ENCODE results near the gene P2RY12. TPM values are rescaled to one million over a fixed set of nuclear protein-coding genes. Genes with fewer than 3 reads are reported as not detected.

The P2RY12 gene
- polyA plus RNA-seq, 1 donor from 2014 or later: not detected

DNA sequence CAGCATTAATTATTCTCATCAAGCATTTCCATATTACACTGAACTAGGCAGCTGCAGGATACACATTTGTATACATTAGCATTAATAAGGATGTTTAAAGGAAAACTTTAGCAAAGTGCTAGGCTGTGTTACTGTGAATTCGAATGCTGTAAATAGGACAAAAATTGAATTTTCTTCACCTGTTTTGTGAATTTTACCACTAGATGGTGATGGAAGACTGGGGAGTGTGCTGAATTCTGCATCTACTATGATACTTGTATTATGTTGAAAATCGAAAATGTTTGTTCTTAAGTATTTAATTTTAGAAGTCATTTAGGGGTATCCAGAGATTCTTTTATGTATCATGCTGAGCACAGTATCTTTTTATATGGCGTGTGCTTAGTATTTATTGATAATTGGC, 93.9 kb downstream of the P2RY12 start:
- H3K9me2 ChIP-seq (ENCODE audit: insufficient read depth, low read length): no peaks in the 10 kb centered on the region
- H3K79me2 ChIP-seq (replicated peaks; ENCODE audit: insufficient read depth, low read length): no peaks in the 10 kb centered on the region
- TF ChIP-seq TAF1 (IDR thresholded peaks at IDR 0.05; ENCODE audit: low read depth) (no peak), SMC3 (conservative IDR thresholded peaks at IDR 0.05; ENCODE audit: poor library complexity) (peak; percentile 42), RAD21 (conservative IDR thresholded peaks at IDR 0.05) (peak; percentile 54)
- TF ChIP-seq, protein P1, sequence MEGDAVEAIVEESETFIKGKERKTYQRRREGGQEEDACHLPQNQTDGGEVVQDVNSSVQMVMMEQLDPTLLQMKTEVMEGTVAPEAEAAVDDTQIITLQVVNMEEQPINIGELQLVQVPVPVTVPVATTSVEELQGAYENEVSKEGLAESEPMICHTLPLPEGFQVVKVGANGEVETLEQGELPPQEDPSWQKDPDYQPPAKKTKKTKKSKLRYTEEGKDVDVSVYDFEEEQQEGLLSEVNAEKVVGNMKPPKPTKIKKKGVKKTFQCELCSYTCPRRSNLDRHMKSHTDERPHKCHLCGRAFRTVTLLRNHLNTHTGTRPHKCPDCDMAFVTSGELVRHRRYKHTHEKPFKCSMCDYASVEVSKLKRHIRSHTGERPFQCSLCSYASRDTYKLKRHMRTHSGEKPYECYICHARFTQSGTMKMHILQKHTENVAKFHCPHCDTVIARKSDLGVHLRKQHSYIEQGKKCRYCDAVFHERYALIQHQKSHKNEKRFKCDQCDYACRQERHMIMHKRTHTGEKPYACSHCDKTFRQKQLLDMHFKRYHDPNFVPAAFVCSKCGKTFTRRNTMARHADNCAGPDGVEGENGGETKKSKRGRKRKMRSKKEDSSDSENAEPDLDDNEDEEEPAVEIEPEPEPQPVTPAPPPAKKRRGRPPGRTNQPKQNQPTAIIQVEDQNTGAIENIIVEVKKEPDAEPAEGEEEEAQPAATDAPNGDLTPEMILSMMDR (IDR thresholded peaks at IDR 0.05; ENCODE audit: poor library complexity, severe bottlenecking): peak; percentile 43
- no peaks in the 10 kb centered on the region for H3K27me3 ChIP-seq (ENCODE audit: insufficient read depth, low read depth, low read length)
- no peak overlapping the region for H3K4me3 ChIP-seq (ENCODE audit: low read length)
- no peak overlapping the region for H3K9ac ChIP-seq (ENCODE audit: low read length)
- no peaks in the 10 kb centered on the region for H3K9me3 ChIP-seq (ENCODE audit: low read length)
- H3K36me3 ChIP-seq (ENCODE audit: insufficient read depth, low read length): no peaks in the 10 kb centered on the region
- H3K4me2 ChIP-seq (ENCODE audit: low read length): no peak overlapping the region
- H3K27ac ChIP-seq (ENCODE audit: low read length): no peak overlapping the region
- H3F3A ChIP-seq (ENCODE audit: insufficient read depth, low read length, poor library complexity, severe bottlenecking): no peaks in the 10 kb centered on the region
- no peaks in the 10 kb centered on the region for H4K20me1 ChIP-seq (ENCODE audit: insufficient read depth)
- H2AFZ ChIP-seq (ENCODE audit: low read depth, low read length): no peak overlapping the region

DNA sequence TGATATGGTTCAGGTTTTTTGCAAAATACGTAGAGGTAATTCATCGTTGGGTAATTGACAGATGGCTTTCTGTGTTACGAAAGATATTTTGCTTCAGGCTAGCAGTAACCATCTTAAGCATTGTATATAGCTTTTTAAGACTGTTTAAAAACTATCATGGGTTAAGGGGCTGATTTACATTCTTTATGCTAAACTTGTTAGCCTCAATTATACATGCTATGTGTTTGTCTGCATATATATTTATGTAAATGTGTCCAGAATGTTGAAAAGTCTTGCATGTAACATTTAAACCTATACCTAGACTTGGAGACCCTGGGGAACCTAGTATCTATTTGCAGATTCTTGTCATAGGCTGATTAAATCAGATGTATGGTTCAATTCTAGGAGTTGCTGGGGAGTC, 95.1 kb downstream of the P2RY12 start:
- no peak overlapping the region for H3K9ac ChIP-seq (ENCODE audit: low read length)
- H3K27me3 ChIP-seq (ENCODE audit: insufficient read depth, low read depth, low read length): no peaks in the 10 kb centered on the region
- no peaks in the 10 kb centered on the region for H3K9me3 ChIP-seq (ENCODE audit: low read length)
- no peak for TF ChIP-seq TAF1 (IDR thresholded peaks at IDR 0.05; ENCODE audit: low read depth)
- no peak for TF ChIP-seq POLR2AphosphoS5 (IDR thresholded peaks at IDR 0.05)
- TF ChIP-seq, protein P1 (IDR thresholded peaks at IDR 0.05; ENCODE audit: poor library complexity, severe bottlenecking): no peak
- TF ChIP-seq, protein P2, sequence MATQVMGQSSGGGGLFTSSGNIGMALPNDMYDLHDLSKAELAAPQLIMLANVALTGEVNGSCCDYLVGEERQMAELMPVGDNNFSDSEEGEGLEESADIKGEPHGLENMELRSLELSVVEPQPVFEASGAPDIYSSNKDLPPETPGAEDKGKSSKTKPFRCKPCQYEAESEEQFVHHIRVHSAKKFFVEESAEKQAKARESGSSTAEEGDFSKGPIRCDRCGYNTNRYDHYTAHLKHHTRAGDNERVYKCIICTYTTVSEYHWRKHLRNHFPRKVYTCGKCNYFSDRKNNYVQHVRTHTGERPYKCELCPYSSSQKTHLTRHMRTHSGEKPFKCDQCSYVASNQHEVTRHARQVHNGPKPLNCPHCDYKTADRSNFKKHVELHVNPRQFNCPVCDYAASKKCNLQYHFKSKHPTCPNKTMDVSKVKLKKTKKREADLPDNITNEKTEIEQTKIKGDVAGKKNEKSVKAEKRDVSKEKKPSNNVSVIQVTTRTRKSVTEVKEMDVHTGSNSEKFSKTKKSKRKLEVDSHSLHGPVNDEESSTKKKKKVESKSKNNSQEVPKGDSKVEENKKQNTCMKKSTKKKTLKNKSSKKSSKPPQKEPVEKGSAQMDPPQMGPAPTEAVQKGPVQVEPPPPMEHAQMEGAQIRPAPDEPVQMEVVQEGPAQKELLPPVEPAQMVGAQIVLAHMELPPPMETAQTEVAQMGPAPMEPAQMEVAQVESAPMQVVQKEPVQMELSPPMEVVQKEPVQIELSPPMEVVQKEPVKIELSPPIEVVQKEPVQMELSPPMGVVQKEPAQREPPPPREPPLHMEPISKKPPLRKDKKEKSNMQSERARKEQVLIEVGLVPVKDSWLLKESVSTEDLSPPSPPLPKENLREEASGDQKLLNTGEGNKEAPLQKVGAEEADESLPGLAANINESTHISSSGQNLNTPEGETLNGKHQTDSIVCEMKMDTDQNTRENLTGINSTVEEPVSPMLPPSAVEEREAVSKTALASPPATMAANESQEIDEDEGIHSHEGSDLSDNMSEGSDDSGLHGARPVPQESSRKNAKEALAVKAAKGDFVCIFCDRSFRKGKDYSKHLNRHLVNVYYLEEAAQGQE (IDR thresholded peaks at IDR 0.05; ENCODE audit: borderline replicate concordance): no peak
- TF ChIP-seq SMC3 (conservative IDR thresholded peaks at IDR 0.05; ENCODE audit: poor library complexity): no peak
- TF ChIP-seq EP300 (conservative IDR thresholded peaks at IDR 0.05; ENCODE audit: poor library complexity, severe bottlenecking): no peak
- TF ChIP-seq MXI1 (conservative IDR thresholded peaks at IDR 0.05; ENCODE audit: poor library complexity, severe bottlenecking): no peak
- TF ChIP-seq EZH2 (IDR thresholded peaks at IDR 0.05; ENCODE audit: borderline replicate concordance, insufficient read depth, low read length, poor library complexity, severe bottlenecking): no peak
- no peak for TF ChIP-seq RAD21 (conservative IDR thresholded peaks at IDR 0.05)
- no peak overlapping the region for H3K27ac ChIP-seq (ENCODE audit: low read length)
- H3K79me2 ChIP-seq (replicated peaks; ENCODE audit: insufficient read depth, low read length): no peaks in the 10 kb centered on the region
- no peaks in the 10 kb centered on the region for H4K20me1 ChIP-seq (ENCODE audit: insufficient read depth)
- no peaks in the 10 kb centered on the region for H3F3A ChIP-seq (ENCODE audit: insufficient read depth, low read length, poor library complexity, severe bottlenecking)
- no peaks in the 10 kb centered on the region for H3K9me2 ChIP-seq (ENCODE audit: insufficient read depth, low read length)
- no peaks in the 10 kb centered on the region for H3K36me3 ChIP-seq (ENCODE audit: insufficient read depth, low read length)
- no peak overlapping the region for H2AFZ ChIP-seq (ENCODE audit: low read depth, low read length)
- no peak overlapping the region for H3K4me3 ChIP-seq (ENCODE audit: low read length)
- H3K4me2 ChIP-seq (ENCODE audit: low read length): no peak overlapping the region

Other genes starting within 250 kb of the P2RY12 start
- gene GPR171, start 181.5 kb downstream of the P2RY12 start, polyA plus RNA-seq: not detected in 2 replicates
- not detected in 2 replicates for gene P2RY14, start 106.2 kb downstream of the P2RY12 start, polyA plus RNA-seq
- not detected in 2 replicates for gene GPR87, start 67.9 kb downstream of the P2RY12 start, polyA plus RNA-seq
- gene P2RY13, start 55.2 kb downstream of the P2RY12 start, polyA plus RNA-seq: 0.12 TPM in 1 of 2 replicates, not detected in the other
- not detected in 2 replicates for gene IGSF10, start 76.3 kb upstream of the P2RY12 start, polyA plus RNA-seq